Measurements from ENCODE around the gene MAP3K9. TPM values are rescaled to one million over a fixed set of nuclear protein-coding genes. Genes with fewer than 3 reads are reported as not detected.

The MAP3K9 gene
- total and polyA plus RNA-seq, 3 experiments from 2014 or later = 1.9 to 4.7 (median 4.0) TPM

Other genes starting within 250 kb of the MAP3K9 start
- 10 to 100 TPM; 62.3 to 63.9 TPM for gene MED6, start 208.9 kb downstream of the MAP3K9 start, total RNA-seq
- gene MED6, start 208.9 kb downstream of the MAP3K9 start, polyA plus RNA-seq = 41.1 TPM
- 1 to 10 TPM; 5.8 to 6.5 TPM for gene TTC9, start 167.6 kb downstream of the MAP3K9 start, total RNA-seq
- 12.5 TPM for gene TTC9, start 167.6 kb downstream of the MAP3K9 start, polyA plus RNA-seq
- 10 to 100 TPM; 37.4 to 46.2 TPM for gene PCNX1, start 97.9 kb upstream of the MAP3K9 start, total RNA-seq
- 13.4 TPM for gene PCNX1, start 97.9 kb upstream of the MAP3K9 start, polyA plus RNA-seq